ENCODE measurements around the gene SPECC1. TPM values are rescaled to one million over a fixed set of nuclear protein-coding genes. Genes with fewer than 3 reads are reported as not detected.

SPECC1 gene
- total RNA-seq, 1 donor from 2014 or later = 7.5 TPM

DNA sequence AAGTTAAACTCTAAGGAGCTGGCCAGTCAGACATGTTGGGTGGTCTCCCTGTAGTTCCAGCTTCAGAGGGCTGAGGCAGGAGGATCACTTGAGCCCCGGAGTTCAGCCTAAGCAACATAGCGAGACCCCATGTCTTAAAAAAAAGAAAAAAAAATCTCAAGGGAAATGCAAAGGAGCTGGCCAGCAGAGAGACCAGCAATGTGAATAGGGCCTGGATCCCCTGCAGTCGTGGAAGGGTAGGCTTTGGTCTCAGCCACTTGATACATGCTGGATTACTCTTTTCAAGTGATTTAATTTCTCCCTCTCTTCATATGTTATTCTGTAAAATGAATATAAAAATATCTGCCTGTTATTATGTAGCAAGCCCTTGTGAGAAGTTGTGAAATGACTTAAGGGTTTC lies 207.7 kb downstream of the SPECC1 start:
- no peak for ATAC-seq (ENCODE audit: low read depth)
- CTCF ChIA-PET = no interaction called here

DNA sequence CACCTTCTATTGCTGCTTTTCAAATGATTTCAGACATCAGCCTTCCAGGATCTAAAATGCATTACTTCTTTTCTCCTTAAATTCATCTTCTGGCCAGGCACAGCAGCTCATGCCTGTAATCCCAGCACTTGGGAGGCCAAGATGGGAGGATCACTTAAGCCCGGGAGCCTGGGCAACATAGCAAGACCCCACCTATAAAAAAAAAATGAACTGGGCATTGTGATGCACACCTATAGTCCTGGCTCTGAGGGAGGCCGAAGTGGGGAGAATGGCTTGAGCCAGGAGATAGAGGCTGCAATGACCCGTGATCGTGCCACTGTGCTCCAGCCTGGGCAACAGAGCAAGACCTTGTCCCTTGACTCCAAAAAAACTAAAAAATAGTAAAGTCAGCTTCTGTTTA lies 208.5 kb downstream of the SPECC1 start:
- ATAC-seq (ENCODE audit: low read depth) = no peak
- ChIA-PET CTCF (no interaction called here), POLR2A (no interaction called here)
- Mint-ChIP-seq H3K9me3 (peaks cover 2% of the 10 kb centered on the region), H3K27ac (no peak overlapping the region), H3K27me3 (no peaks in the 10 kb centered on the region), H3K4me3 (no peak overlapping the region), H3K36me3 (ENCODE audit: low read depth) (no peaks in the 10 kb centered on the region), H3K4me1 (peaks cover 7% of the 10 kb centered on the region)
- no peak for TF ChIP-seq CTCF (IDR thresholded peaks at IDR 0.05)
- intact Hi-C loops (cut with micrococcal nuclease) = no loop called here
- DNase-seq = no peak

More for the DNA sequence above, 207.7 kb downstream of the SPECC1 start:
- Mint-ChIP-seq H3K4me3 (no peak overlapping the region), H3K27ac (no peak overlapping the region), H3K36me3 (ENCODE audit: low read depth) (no peaks in the 10 kb centered on the region), H3K4me1 (peaks cover 7% of the 10 kb centered on the region), H3K9me3 (peaks cover 2% of the 10 kb centered on the region), H3K27me3 (no peaks in the 10 kb centered on the region)
- intact Hi-C loops (cut with micrococcal nuclease) = no loop called here
- TF ChIP-seq CTCF (IDR thresholded peaks at IDR 0.05) = no peak
- POLR2A ChIA-PET = no interaction called here
- DNase-seq = no peak

DNA sequence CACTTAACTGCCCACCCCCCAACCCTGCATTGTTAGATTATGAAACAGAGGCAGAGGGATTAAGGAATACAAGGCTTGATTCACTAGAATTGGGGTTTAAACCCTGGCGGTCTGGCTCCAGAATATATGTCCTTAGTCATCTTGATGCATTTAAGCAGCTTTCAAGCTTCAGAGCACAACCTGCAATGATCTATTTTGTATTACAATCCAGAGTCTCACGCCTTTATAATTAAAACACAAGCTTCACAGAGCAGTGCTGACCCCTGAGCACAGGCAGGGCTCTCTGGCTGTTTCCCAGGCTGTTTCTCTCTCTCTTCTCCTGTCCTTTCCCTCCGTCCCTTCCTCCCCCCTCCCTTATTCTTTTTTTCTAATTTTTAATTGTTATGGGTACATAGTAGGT lies 209.1 kb downstream of the SPECC1 start:
- no peak for TF ChIP-seq CTCF (IDR thresholded peaks at IDR 0.05)
- Mint-ChIP-seq H3K36me3 (ENCODE audit: low read depth) (no peaks in the 10 kb centered on the region), H3K27ac (no peak overlapping the region), H3K4me3 (no peak overlapping the region), H3K4me1 (peaks cover 7% of the 10 kb centered on the region), H3K27me3 (no peaks in the 10 kb centered on the region), H3K9me3 (peaks cover 2% of the 10 kb centered on the region)
- POLR2A ChIA-PET = no interaction called here
- CTCF ChIA-PET = no interaction called here
- intact Hi-C loops (cut with micrococcal nuclease) = no loop called here
- no peak for ATAC-seq (ENCODE audit: low read depth)
- no peak for DNase-seq

DNA sequence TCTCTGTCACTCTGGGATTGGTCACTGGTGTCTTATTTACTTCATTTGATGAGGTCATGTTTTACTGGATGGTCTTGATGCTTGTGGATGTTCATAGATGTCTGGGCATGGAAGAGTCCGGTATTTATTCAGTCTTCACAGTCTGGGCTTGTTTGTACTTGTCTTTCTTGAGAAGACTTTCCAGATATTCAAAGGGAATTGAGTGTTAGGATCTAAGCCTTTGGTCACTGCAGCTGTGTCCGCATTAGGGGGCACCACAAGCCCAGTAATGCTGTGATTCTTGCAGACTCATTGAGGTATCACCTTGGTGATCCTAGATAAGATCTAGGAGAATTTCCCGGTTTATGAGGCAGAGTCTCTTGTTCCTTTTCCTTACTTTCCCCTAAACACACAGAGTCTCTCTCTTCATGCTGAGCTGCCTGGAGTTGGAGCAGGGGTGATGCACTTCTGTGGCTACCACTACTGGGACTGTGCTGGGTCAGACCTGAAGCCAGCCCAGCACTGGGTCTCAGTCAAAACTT lies 214.7 kb downstream of the SPECC1 start:
- Mint-ChIP-seq H3K4me1 (no peaks in the 10 kb centered on the region), H3K27me3 (no peaks in the 10 kb centered on the region), H3K36me3 (ENCODE audit: low read depth) (peaks cover 8% of the 10 kb centered on the region), H3K4me3 (no peak overlapping the region), H3K27ac (no peak overlapping the region), H3K9me3 (peaks cover 2% of the 10 kb centered on the region)
- POLR2A ChIA-PET = no interaction called here
- ATAC-seq (ENCODE audit: low read depth) (no peak), DNase-seq (no peak)
- intact Hi-C loops (cut with micrococcal nuclease) = no loop called here
- CTCF ChIA-PET = interaction anchor here (0.6 to 0.8 kb wide), 2 partner anchors 33 to 39 kb away, joined by 3 to 4 read pairs; no protein-coding TSS in a partner anchor
- no peak for TF ChIP-seq CTCF (IDR thresholded peaks at IDR 0.05)

GRCh38 chr17:20224379-20224778 lies 215.2 kb downstream of the SPECC1 start:
- no peak for TF ChIP-seq CTCF (IDR thresholded peaks at IDR 0.05)
- H3K27me3 Mint-ChIP-seq = no peaks in the 10 kb centered on the region
- ATAC-seq (ENCODE audit: low read depth) = no peak
- ChIA-PET CTCF (interaction anchor here (0.8 kb wide), 1 partner anchor 39 kb away, joined by 3 read pairs; no protein-coding TSS in a partner anchor), POLR2A (no interaction called here)
- H3K4me1 Mint-ChIP-seq = no peaks in the 10 kb centered on the region
- no peak overlapping the region for H3K27ac Mint-ChIP-seq
- peaks cover 2% of the 10 kb centered on the region for H3K9me3 Mint-ChIP-seq
- peaks cover 8% of the 10 kb centered on the region for H3K36me3 Mint-ChIP-seq (ENCODE audit: low read depth)
- intact Hi-C loops (cut with micrococcal nuclease) = no loop called here
- H3K4me3 Mint-ChIP-seq = no peak overlapping the region
- no peak for DNase-seq

Data from activated B cell treated with CpG ODN at 0.5 μM for 24 hours (primary cell).